HepG2 (cell line): ENCODE measurements around the gene KANK3. TPM values are rescaled to one million over a fixed set of nuclear protein-coding genes. Genes with fewer than 3 reads are reported as not detected.

Experiments used
- ATAC-seq: fragments of 200-7000 bp; cut with Tn5 transposase; 3 replicates; pipeline ENCODE4 v1.9.1; 2020; ENCODE audit warnings: mild to moderate bottlenecking, moderate library complexity
- BruUV-seq: library from RNA; stranded (reverse); fragments of 400-500 nt; replicated peaks from 2 replicates; lab custom pipeline; 2021; lab: Mats Ljungman, UMichigan
- CTCF ChIA-PET: fragments of 300-600 bp; formaldehyde crosslinking; extraction: SDS; loops from one replicate; lab custom pipeline; 2021; ENCODE audit warnings: low total read pairs, inconsistent platforms, low intra/inter-chr PET ratio; lab: Yijun Ruan, JAX
- POLR2A ChIA-PET: fragments of 350-600 bp; sonication (Branson Sonifier 250); formaldehyde crosslinking; loops from one replicate; lab custom pipeline; 2020; ENCODE audit warnings: antibody characterized with exemption, inconsistent platforms; lab: Yijun Ruan, JAX
- DNase-seq: peaks from one replicate; pipeline ENCODE4 v3.0.0-alpha.2; 2015; ENCODE audit warnings: low spot score
- FAIRE-seq: peaks from 3 replicates; lab custom pipeline; 2011; peaks lifted over from hg19 to GRCh38; lab: Jason Lieb, UNC
- H2AFZ ChIP-seq: one replicate; pipeline ENCODE4 v1.6.1; 2011; ENCODE audit warnings: low read length, inconsistent platforms
- H3K27ac ChIP-seq: fragments of 300-600 bp; 3 replicates; pipeline ENCODE4 v1.8.0; 2011; ENCODE audit warnings: mixed run types, mild to moderate bottlenecking, mixed read lengths, low read length, inconsistent platforms; ENCODE audit not compliant: insufficient read depth; ENCODE audit errors: extremely low read length
- H3K27me3 ChIP-seq, 2 experiments: fragments of 200-600 bp in 1 of 2; 2 replicates in 1 of 2; 3 replicates in 1 of 2; pipeline versions ENCODE4 v1.6.0 to v1.8.0; 2011; ENCODE audit warnings: low read length in 2 of 2, mild to moderate bottlenecking in 2 of 2, moderate library complexity in 2 of 2, inconsistent platforms in 1 of 2; ENCODE audit not compliant: insufficient read depth in 2 of 2, control insufficient read depth in 1 of 2
- H3K36me3 ChIP-seq, 2 experiments: fragments of 200-600 bp in 1 of 2; replicated peaks in 1 of 2; 2 replicates in 1 of 2; 3 replicates in 1 of 2; pipeline versions ENCODE4 v1.5.1 to v1.8.0; 2011; ENCODE audit warnings: low read length in 2 of 2, inconsistent platforms in 1 of 2; ENCODE audit not compliant: insufficient read depth in 2 of 2, control insufficient read depth in 1 of 2
- H3K4me1 ChIP-seq: 2 replicates; pipeline ENCODE4 v1.5.1; 2012; ENCODE audit warnings: low read length, inconsistent platforms; ENCODE audit not compliant: insufficient read depth
- H3K4me2 ChIP-seq: 2 replicates; pipeline ENCODE4 v1.6.0; 2011; ENCODE audit warnings: low read depth, low read length, inconsistent platforms
- H3K4me3 ChIP-seq, 3 experiments: fragments of 200-600 bp in 1 of 3; sonication (generic), shearing (Covaris generic) in 1 of 3; replicated peaks in 1 of 3; 2 replicates each; pipeline ENCODE4 v1.5.1; 2011 to 2016; ENCODE audit warnings: low read length in 3 of 3, inconsistent platforms in 2 of 3, low read depth in 2 of 3, mild to moderate bottlenecking in 2 of 3, control low read depth in 1 of 3, mixed read lengths in 1 of 3; ENCODE audit not compliant: insufficient read depth in 1 of 3
- H3K79me2 ChIP-seq: one replicate; pipeline ENCODE4 v1.6.1; 2011; ENCODE audit warnings: low read length, inconsistent platforms; ENCODE audit not compliant: insufficient read depth
- H3K9ac ChIP-seq: 2 replicates; pipeline ENCODE4 v1.6.0; 2011; ENCODE audit warnings: mild to moderate bottlenecking, low read depth, low read length, inconsistent platforms; ENCODE audit not compliant: insufficient read depth
- H3K9me3 ChIP-seq: 2 replicates; pipeline ENCODE4 v1.5.1; 2012; ENCODE audit warnings: mild to moderate bottlenecking, low read length
- H4K20me1 ChIP-seq: 2 replicates; pipeline ENCODE4 v1.6.0; 2011; ENCODE audit warnings: inconsistent platforms, mild to moderate bottlenecking, low read length, moderate library complexity; ENCODE audit not compliant: insufficient read depth
- CREM ChIP-seq, 2 experiments: sonication (generic) in 1 of 2; formaldehyde crosslinking in 1 of 2; IDR thresholded peaks; 2 replicates each; pipeline versions ENCODE4 v1.4.0 to v1.6.1; 2016 to 2020; ENCODE audit warnings: antibody characterized with exemption in 1 of 2, mild to moderate bottlenecking in 1 of 2, missing genetic modification reagents in 1 of 2
- ELF1 ChIP-seq: sonication (generic); formaldehyde crosslinking; IDR thresholded peaks from 2 replicates; pipeline ENCODE4 v1.4.0; 2020; ENCODE audit warnings: missing genetic modification reagents
- MAF1 ChIP-seq: sonication (generic); formaldehyde crosslinking; IDR thresholded peaks from 2 replicates; pipeline ENCODE4 v1.5.0; 2020; ENCODE audit warnings: missing genetic modification reagents, borderline replicate concordance
- SNAPC5 ChIP-seq: sonication (generic); formaldehyde crosslinking; IDR thresholded peaks from 2 replicates; pipeline ENCODE4 v1.8.1; 2023; ENCODE audit warnings: mild to moderate bottlenecking, missing genetic modification reagents, borderline replicate concordance
- TCF12 ChIP-seq, 2 experiments: fragments of 450-650 bp in 1 of 2; sonication (generic) in 1 of 2; formaldehyde crosslinking in 1 of 2; IDR thresholded peaks; 2 replicates each; pipeline versions ENCODE4 v1.6.1 to v1.8.0; 2017 to 2022; ENCODE audit warnings: antibody characterized with exemption in 1 of 2, mild to moderate bottlenecking in 1 of 2, missing genetic modification reagents in 1 of 2, moderate library complexity in 1 of 2
- ZFAT ChIP-seq: sonication (generic); formaldehyde crosslinking; conservative IDR thresholded peaks from 2 replicates; pipeline ENCODE4 v1.8.1; 2023; ENCODE audit warnings: missing genetic modification reagents, inconsistent platforms
- ZNF235 ChIP-seq: sonication (generic); formaldehyde crosslinking; IDR thresholded peaks from 2 replicates; pipeline ENCODE4 v1.8.1; 2023; ENCODE audit warnings: mild to moderate bottlenecking, missing genetic modification reagents, borderline replicate concordance
- ZNF264 ChIP-seq: sonication (generic); formaldehyde crosslinking; IDR thresholded peaks from 2 replicates; pipeline ENCODE4 v1.4.0; 2020; ENCODE audit warnings: missing genetic modification reagents
- ZNF598 ChIP-seq: sonication (generic); formaldehyde crosslinking; IDR thresholded peaks from 2 replicates; pipeline ENCODE4 v1.5.1; 2020; ENCODE audit warnings: mild to moderate bottlenecking, missing genetic modification reagents, borderline replicate concordance
- ZSCAN29 ChIP-seq: sonication (generic); formaldehyde crosslinking; conservative IDR thresholded peaks from 2 replicates; pipeline ENCODE4 v1.4.0; 2020; ENCODE audit warnings: mild to moderate bottlenecking, missing genetic modification reagents
- WGBS: methylation state at CpG from one replicate; pipeline ENCODE4 v1.1.6; 2017; ENCODE audit warnings: low lambda C conversion rate; 5-methylcytosine and 5-hydroxymethylcytosine counted together
- in situ Hi-C: cut with HindIII; loops from 2 replicates; pipeline ENCODE4 v1.10.0; 2017; ENCODE audit warnings: low pct_unique_long_range_greater_than_20kb; ENCODE audit not compliant: extremely low pct_ligation_motif_present
- intact Hi-C: fragments of 100-400 bp; cut with micrococcal nuclease; formaldehyde crosslinking; loops from one replicate; pipeline ENCODE4 v1.10.0; 2022; ENCODE audit not compliant: unreplicated experiment
- polyA plus RNA-seq, 8 experiments: library from polyadenylated mRNA; depleted of rRNA in 3 of 8; stranded (reverse) in 7 of 8; unstranded in 1 of 8; fragments of >200 nt; fragmentation: Illumina TruSeq in 4 of 8; extraction: Trizol in 4 of 8; gene quantifications; 2 replicates each; pipeline versions ENCODE4 v1.2.1 to v1.2.3, GENCODE V29; 2011 to 2016; ENCODE audit warnings: low read depth in 4 of 8, missing spikeins in 1 of 8, mixed read lengths in 1 of 8; ENCODE audit not compliant: insufficient read depth in 1 of 8
- total RNA-seq, 5 experiments: library from RNA; depleted of rRNA; stranded (reverse); fragments of >200 nt; fragmentation: Illumina TruSeq; extraction: Trizol; gene quantifications; 2 replicates each; pipeline ENCODE4 v1.2.3, GENCODE V29; 2016; ENCODE audit warnings: low read depth in 1 of 5
- TF ChIP-seq, protein P1 (sequence below): fragments of 450-650 bp; IDR thresholded peaks from 2 replicates; pipeline ENCODE4 v1.6.1; 2017
- TF ChIP-seq, protein P2 (sequence below): sonication (generic); formaldehyde crosslinking; IDR thresholded peaks from 2 replicates; pipeline ENCODE4 v1.4.0; 2020; ENCODE audit warnings: mild to moderate bottlenecking, low read depth, missing genetic modification reagents
- TF ChIP-seq, protein P3 (sequence below): sonication (generic); formaldehyde crosslinking; IDR thresholded peaks from 2 replicates; pipeline ENCODE4 v1.5.0; 2020; ENCODE audit warnings: mild to moderate bottlenecking, missing genetic modification reagents, moderate library complexity

Gene KANK3
- total and polyA plus RNA-seq, 2 of the 13 experiments (the other 11 are each of a cell fraction or from before 2014, with no cell fraction given), result 0.15 to 0.20 TPM

DNA sequence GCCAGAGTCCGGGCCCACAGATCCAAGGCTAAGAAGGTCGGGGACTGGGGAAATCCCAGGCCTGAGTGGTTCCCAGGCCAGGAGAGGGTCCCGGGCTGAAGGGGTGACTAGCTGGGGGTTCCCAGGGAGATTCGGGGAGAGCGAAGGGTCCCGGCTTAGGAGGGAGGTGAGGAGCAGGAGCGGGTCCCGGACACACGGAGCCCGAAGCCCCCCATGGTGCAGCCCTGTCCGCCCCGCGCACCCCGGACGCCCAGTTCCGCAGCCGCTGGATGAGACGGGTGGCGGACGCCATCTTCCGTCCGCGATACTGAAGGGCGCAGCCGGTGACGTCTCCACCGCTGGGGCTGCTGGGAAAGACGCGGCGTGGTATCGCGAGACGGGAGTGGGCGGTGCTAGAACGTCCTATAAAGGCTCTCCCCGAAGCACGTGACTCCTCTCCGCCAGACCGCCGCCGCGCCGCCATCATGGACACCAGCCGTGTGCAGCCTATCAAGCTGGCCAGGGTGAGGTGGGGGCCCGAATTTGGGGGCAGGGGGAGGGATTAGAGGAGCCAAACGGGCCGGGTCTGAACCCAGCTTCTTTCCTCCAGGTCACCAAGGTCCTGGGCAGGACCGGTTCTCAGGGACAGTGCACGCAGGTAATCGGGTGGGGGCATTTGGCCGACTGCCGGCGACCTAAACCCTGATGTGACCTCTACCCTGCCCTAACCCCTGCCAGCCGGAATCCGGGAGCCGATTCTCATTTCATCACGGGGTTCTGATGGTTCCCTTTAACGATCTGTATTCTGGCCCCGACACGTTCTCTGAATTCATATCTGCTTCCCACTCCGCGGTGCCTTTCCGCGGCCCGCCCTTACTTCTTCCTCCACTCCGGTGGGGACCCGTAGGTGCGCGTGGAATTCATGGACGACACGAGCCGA lies 21.7 kb downstream of the KANK3 start, which contains the start of the genes NDUFA7 and RPS28 (continued):
- TF ChIP-seq ELF1 (CRISPR knock-in tag) (peak; percentile 67), ZSCAN29 (CRISPR knock-in tag) (0 out of 2 replicates have a peak, but pooled peaks have one; percentile 50)

DNA sequence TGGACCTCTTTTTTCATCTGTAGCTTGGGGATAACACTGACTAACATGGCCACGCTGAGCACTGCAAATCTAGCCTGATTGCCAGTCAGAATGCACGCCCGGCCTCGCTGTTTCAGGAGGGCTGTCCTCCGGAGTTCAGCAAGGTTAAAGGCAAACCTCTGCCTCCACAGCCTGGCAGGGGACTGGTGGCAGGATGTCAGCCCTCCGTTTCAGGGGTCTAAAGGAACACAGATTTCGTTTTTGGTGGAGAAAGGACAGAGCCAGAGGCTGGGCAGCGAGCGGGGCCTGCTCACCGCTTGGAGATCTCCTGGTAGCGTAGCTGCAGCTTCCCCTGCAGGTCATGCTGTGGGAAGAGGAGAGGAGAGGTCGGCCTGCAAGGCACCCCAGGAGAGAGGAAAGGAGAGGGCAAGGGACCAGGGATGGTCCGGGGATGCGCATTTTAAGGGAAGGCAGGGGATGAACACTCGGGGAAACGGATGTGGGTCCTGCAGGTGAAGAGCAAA lies 22.4 kb downstream of the KANK3 start:
- Histone ChIP-seq H3K36me3 (peaks cover 3 to 17% of the 10 kb centered on the region in 2 experiments; a peak in 4 of 5 replicates), H2AFZ (no peak overlapping the region), H4K20me1 (peaks cover 19% of the 10 kb centered on the region), H3K4me1 (peaks cover 36% of the 10 kb centered on the region), H3K9ac (peak overlapping the region; percentile 99), H3K9me3 (no peaks in the 10 kb centered on the region), H3K27me3 (no peaks in the 10 kb centered on the region; a peak in 1 of 5 replicates), H3K79me2 (peaks cover 34% of the 10 kb centered on the region), H3K27ac (peak overlapping the region; percentile 88), H3K4me3 (peak overlapping the region; percentile 69 to 97 (median 82)), H3K4me2 (peak overlapping the region; percentile 73)
- in situ Hi-C loops (no loop called here), intact Hi-C loops (no loop called here)
- under 1% methylated on average over 11 of the region's 16 CpGs for WGBS
- ChIA-PET CTCF (no interaction called here), POLR2A (interaction anchor here (0.6 to 6.5 kb wide), 19 partner anchors 8 to 193 kb away, joined by 3 to 39 read pairs (median 5); partner anchors contain the start of genes CD320, RAB11B and ZNF414)
- DNase-seq, result peak; percentile 25
- no peak for FAIRE-seq
- peak; percentile 53 for ATAC-seq
- no TSS peak for BruUV-seq
- TF ChIP-seq, protein P1, sequence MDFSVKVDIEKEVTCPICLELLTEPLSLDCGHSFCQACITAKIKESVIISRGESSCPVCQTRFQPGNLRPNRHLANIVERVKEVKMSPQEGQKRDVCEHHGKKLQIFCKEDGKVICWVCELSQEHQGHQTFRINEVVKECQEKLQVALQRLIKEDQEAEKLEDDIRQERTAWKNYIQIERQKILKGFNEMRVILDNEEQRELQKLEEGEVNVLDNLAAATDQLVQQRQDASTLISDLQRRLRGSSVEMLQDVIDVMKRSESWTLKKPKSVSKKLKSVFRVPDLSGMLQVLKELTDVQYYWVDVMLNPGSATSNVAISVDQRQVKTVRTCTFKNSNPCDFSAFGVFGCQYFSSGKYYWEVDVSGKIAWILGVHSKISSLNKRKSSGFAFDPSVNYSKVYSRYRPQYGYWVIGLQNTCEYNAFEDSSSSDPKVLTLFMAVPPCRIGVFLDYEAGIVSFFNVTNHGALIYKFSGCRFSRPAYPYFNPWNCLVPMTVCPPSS, result no peak
- TF ChIP-seq TCF12 (IDR thresholded peaks at IDR 0.05), result no peak
- peak; percentile 28; the same call in 1 of the 2 replicates for TF ChIP-seq TCF12 (CRISPR knock-in tag; IDR thresholded peaks at IDR 0.05)
- TF ChIP-seq, protein P2, sequence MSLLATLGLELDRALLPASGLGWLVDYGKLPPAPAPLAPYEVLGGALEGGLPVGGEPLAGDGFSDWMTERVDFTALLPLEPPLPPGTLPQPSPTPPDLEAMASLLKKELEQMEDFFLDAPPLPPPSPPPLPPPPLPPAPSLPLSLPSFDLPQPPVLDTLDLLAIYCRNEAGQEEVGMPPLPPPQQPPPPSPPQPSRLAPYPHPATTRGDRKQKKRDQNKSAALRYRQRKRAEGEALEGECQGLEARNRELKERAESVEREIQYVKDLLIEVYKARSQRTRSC (CRISPR knock-in tag), result no peak
- TF ChIP-seq, protein P3, sequence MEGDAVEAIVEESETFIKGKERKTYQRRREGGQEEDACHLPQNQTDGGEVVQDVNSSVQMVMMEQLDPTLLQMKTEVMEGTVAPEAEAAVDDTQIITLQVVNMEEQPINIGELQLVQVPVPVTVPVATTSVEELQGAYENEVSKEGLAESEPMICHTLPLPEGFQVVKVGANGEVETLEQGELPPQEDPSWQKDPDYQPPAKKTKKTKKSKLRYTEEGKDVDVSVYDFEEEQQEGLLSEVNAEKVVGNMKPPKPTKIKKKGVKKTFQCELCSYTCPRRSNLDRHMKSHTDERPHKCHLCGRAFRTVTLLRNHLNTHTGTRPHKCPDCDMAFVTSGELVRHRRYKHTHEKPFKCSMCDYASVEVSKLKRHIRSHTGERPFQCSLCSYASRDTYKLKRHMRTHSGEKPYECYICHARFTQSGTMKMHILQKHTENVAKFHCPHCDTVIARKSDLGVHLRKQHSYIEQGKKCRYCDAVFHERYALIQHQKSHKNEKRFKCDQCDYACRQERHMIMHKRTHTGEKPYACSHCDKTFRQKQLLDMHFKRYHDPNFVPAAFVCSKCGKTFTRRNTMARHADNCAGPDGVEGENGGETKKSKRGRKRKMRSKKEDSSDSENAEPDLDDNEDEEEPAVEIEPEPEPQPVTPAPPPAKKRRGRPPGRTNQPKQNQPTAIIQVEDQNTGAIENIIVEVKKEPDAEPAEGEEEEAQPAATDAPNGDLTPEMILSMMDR (CRISPR knock-in tag), result peak; percentile 26; the same call in 1 of the 2 replicates
- TF ChIP-seq ZNF235 (CRISPR knock-in tag), result 0 out of 2 replicates have a peak, but pooled peaks have one; percentile 18
- no peak for TF ChIP-seq CREM (IDR thresholded peaks at IDR 0.05)
- no peak for TF ChIP-seq CREM (CRISPR knock-in tag; IDR thresholded peaks at IDR 0.05)
- no peak for TF ChIP-seq ZNF264 (CRISPR knock-in tag)
- TF ChIP-seq ZFAT (CRISPR knock-in tag), result peak; percentile 29; the same call in 1 of the 2 replicates
- TF ChIP-seq ZNF598 (CRISPR knock-in tag), result no peak
- no peak for TF ChIP-seq SNAPC5 (CRISPR knock-in tag)
- 0 out of 2 replicates have a peak, but pooled peaks have one; percentile 24 for TF ChIP-seq MAF1 (CRISPR knock-in tag)
